Right lobe of liver (tissue), 6 donors: Measurements from ENCODE around the gene CST6. TPM values are rescaled to one million over a fixed set of nuclear protein-coding genes. Genes with fewer than 3 reads are reported as not detected.

Experiments used
- ATAC-seq, 4 donors: fragments of 200-7000 bp; cut with Tn5 transposase; one replicate each; pipeline ENCODE4 v1.9.1; 2020; ENCODE audit warnings: mild to moderate bottlenecking in 4 of 4, moderate library complexity in 4 of 4
- DNase-seq, 3 donors: peaks; one replicate each; pipeline ENCODE4 v3.0.0-alpha.2; 2020
- H3K27ac ChIP-seq, 3 donors: fragments of 200-600 bp; one replicate each; pipeline ENCODE4 v1.8.0; 2022
- H3K27me3 ChIP-seq, 2 donors: fragments of 200-600 bp; one replicate each; pipeline ENCODE4 v1.8.0; 2022
- H3K36me3 ChIP-seq, 4 donors: fragments of 200-600 bp; sonication (generic) in 1 of 4; one replicate each; pipeline versions ENCODE4 v1.5.1 to v1.8.0; 2017 to 2022; ENCODE audit warnings: control low read depth in 1 of 4
- H3K4me1 ChIP-seq, 4 donors: fragments of 200-600 bp; sonication (generic) in 1 of 4; one replicate each; pipeline versions ENCODE4 v1.5.1 to v1.8.0; 2017 to 2022; ENCODE audit warnings: control low read depth in 1 of 4
- H3K4me3 ChIP-seq, 3 donors: fragments of 200-600 bp; one replicate each; pipeline ENCODE4 v1.8.0; 2022
- H3K9me3 ChIP-seq, 4 donors: fragments of 200-600 bp; sonication (generic) in 1 of 4; one replicate each; pipeline versions ENCODE4 v1.5.1 to v1.8.0; 2017 to 2022; ENCODE audit warnings: control low read depth in 1 of 4
- CTCF ChIP-seq, 4 donors: fragments of 200-600 bp in 3 of 4; fragments of 450-650 bp in 1 of 4; IDR thresholded peaks; one replicate each; pipeline versions ENCODE4 v1.5.1 to v1.8.0; 2016 to 2022; ENCODE audit warnings: antibody characterized with exemption in 4 of 4, mild to moderate bottlenecking in 2 of 4
- POLR2A ChIP-seq: fragments of 450-650 bp; IDR thresholded peaks from one replicate; pipeline ENCODE4 v1.6.1; 2017; ENCODE audit warnings: antibody characterized with exemption, mild to moderate bottlenecking
- WGBS: methylation state at CpG from one replicate; pipeline ENCODE4 v1.1.6; 2018; ENCODE audit warnings: low coverage, low lambda C conversion rate; ENCODE audit not compliant: insufficient coverage; ENCODE audit errors: missing lambda C conversion rate; 5-methylcytosine and 5-hydroxymethylcytosine counted together
- intact Hi-C, 2 donors: fragments of 100-400 bp; cut with DNase I; formaldehyde crosslinking; loops; one replicate each; pipeline versions ENCODE4 v1.11.2 to v1.14.1; 2022
- total RNA-seq, 6 experiments: library from RNA; depleted of rRNA in 2 of 6; stranded (reverse); fragments of >200 nt in 2 of 6; fragmentation: NEBNext Ultra II Directional in 3 of 6; extraction: Animal tissue kit (Norgen Biotek cat#: 25700) in 3 of 6; gene quantifications; one replicate each; pipeline versions ENCODE4 v1.1.0 to v1.2.4, GENCODE V29; 2016 to 2023
- donor health status: DM: no; HTN: yes; CAD: no.
- donor health status: DM: no; HTN: no; CAD: no.
- donor health status: DM: no; HTN: no; CAD: no.
- donor health status: DM: no; HTN: yes; CAD: no.
- donor health status: DM: no; HTN: yes; CAD: no.

Gene CST6
- total RNA-seq, 6 experiments from 2014 or later = not detected

- ATAC-seq (no peak), DNase-seq (no peak)
- no peaks in the 10 kb centered on the region for H3K9me3 ChIP-seq
- WGBS = 89% methylated on average over 8 of the region's 10 CpGs
- no peak overlapping the region for H3K4me3 ChIP-seq
- H3K27ac ChIP-seq = no peak overlapping the region
- intact Hi-C loops = no loop called here
- H3K27me3 ChIP-seq = no peaks in the 10 kb centered on the region
- H3K36me3 ChIP-seq = peaks cover 0 to 33% (median 16%) of the 10 kb centered on the region in 4 donors
- TF ChIP-seq POLR2A (no peak), CTCF (IDR thresholded peaks at IDR 0.05) (no peak)
- H3K4me1 ChIP-seq = no peaks in the 10 kb centered on the region
These were observed 32.5 kb upstream of the CST6 start for GRCh38 chr11:65979261-65979759.

GRCh38 chr11:65981101-65981740, 30.6 kb upstream of the CST6 start:
- WGBS = no CpG with 5 or more reads among the region's 12 CpGs
- peaks cover 0 to 33% (median 16%) of the 10 kb centered on the region in 4 donors for H3K36me3 ChIP-seq
- no peak overlapping the region for H3K4me3 ChIP-seq
- intact Hi-C loops = loop anchor here (10.0 kb wide), 1 partner anchor 96 kb away; the partner anchor contains the start of gene FIBP (in 2 of the 2)
- no peak overlapping the region for H3K27ac ChIP-seq
- no peak for DNase-seq
- peak in 1 of 4 donors; percentile 13 for ATAC-seq
- no peaks in the 10 kb centered on the region for H3K27me3 ChIP-seq
- TF ChIP-seq CTCF (IDR thresholded peaks at IDR 0.05) (no peak), POLR2A (no peak)
- no peaks in the 10 kb centered on the region for H3K4me1 ChIP-seq
- no peaks in the 10 kb centered on the region for H3K9me3 ChIP-seq

- H3K27ac ChIP-seq = no peak overlapping the region
- ATAC-seq = peak in 2 of 4 donors; percentile 6 to 24
- 50% methylated on average over 5 of the region's 16 CpGs for WGBS
These were observed 29.6 kb upstream of the CST6 start for GRCh38 chr11:65981972-65982823.

More at GRCh38 chr11:65981972-65982823, 29.6 kb upstream of the CST6 start:
- H3K4me3 ChIP-seq = no peak overlapping the region
- peaks cover 0 to 26% (median 12%) of the 10 kb centered on the region in 4 donors for H3K36me3 ChIP-seq
- no peaks in the 10 kb centered on the region for H3K27me3 ChIP-seq
- no peaks in the 10 kb centered on the region for H3K9me3 ChIP-seq
- no peaks in the 10 kb centered on the region for H3K4me1 ChIP-seq
- TF ChIP-seq POLR2A (no peak), CTCF (IDR thresholded peaks at IDR 0.05) (no peak)
- no peak for DNase-seq
- intact Hi-C loops = loop anchor here (10.0 kb wide), 1 partner anchor 97 kb away; the partner anchor contains the start of gene FIBP (in 2 of the 2)
